ENCODE results near the gene MRPS31. TPM values are rescaled to one million over a fixed set of nuclear protein-coding genes. Genes with fewer than 3 reads are reported as not detected.

The MRPS31 gene
- total and polyA plus RNA-seq, 2 donors (not counting 3 experiments of a cell fraction or from before 2014, with no cell fraction given), result 7.6 to 17.8 TPM

- Histone ChIP-seq H4K20me1 (replicated peaks; ENCODE audit: control insufficient read depth, extremely low read depth, insufficient read depth, low read length) (no peaks in the 10 kb centered on the region), H3K4me3 (replicated peaks in 1 of 3; ENCODE audit: insufficient read depth in 1 of 3, low read depth in 1 of 3, low read length in 3 of 3) (no peak overlapping the region), H3K9me3 (replicated peaks; ENCODE audit: control insufficient read depth, insufficient read depth, low read length) (no peaks in the 10 kb centered on the region), H3K4me2 (ENCODE audit: insufficient read depth, low read length) (no peak overlapping the region), H3K9ac (replicated peaks; ENCODE audit: extremely low read depth, insufficient read depth, low read length) (no peak overlapping the region), H3K4me1 (ENCODE audit: control insufficient read depth, extremely low read depth, insufficient read depth, low read length) (peaks cover 9% of the 10 kb centered on the region), H2AFZ (ENCODE audit: low read depth, low read length) (no peak overlapping the region), H3K27ac (ENCODE audit: insufficient read depth, low read depth, low read length) (no peak overlapping the region), H3K79me2 (ENCODE audit: control insufficient read depth, insufficient read depth, low read length) (no peaks in the 10 kb centered on the region), H3K27me3 (ENCODE audit: control insufficient read depth in 2 of 2, insufficient read depth in 2 of 2, low read length in 2 of 2) (no peaks in the 10 kb centered on the region), H3K36me3 (ENCODE audit: control insufficient read depth in 2 of 2, extremely low read depth in 1 of 2, insufficient read depth in 2 of 2, low read length in 2 of 2) (no peaks in the 10 kb centered on the region), H3K9me1 (replicated peaks; ENCODE audit: control insufficient read depth, extremely low read depth, insufficient read depth, low read length) (no peaks in the 10 kb centered on the region)
- no TSS peak for BruUV-seq (replicated peaks)
- CTCF ChIA-PET, result interaction anchor here (2.6 kb wide), 1 partner anchor 34 kb away, joined by 13 read pairs; no protein-coding TSS in a partner anchor
- POLR2A ChIA-PET, result no interaction called here
- FAIRE-seq (no peak), DNase-seq (ENCODE audit: low read depth, low spot score) (no peak)
- TF ChIP-seq GATA2 (IDR thresholded peaks at IDR 0.05; ENCODE audit: insufficient read depth, insufficient read length, low read depth, low read length) (no peak), JUN (IDR thresholded peaks at IDR 0.05; ENCODE audit: borderline replicate concordance, insufficient read depth, insufficient read length, low read depth) (no peak), POLR2AphosphoS5 (IDR thresholded peaks at IDR 0.05; ENCODE audit: insufficient read depth, low read depth, low read length) (no peak), EZH2 (IDR thresholded peaks at IDR 0.05; ENCODE audit: borderline replicate concordance, low read depth, low read length, severe bottlenecking) (no peak), MAX (IDR thresholded peaks at IDR 0.05; ENCODE audit: insufficient read depth, insufficient read length) (no peak), POLR2A (IDR thresholded peaks at IDR 0.05; ENCODE audit: low read depth, low read length) (no peak), FOS (IDR thresholded peaks at IDR 0.05; ENCODE audit: borderline replicate concordance, insufficient read depth, low read length) (no peak), MYC (IDR thresholded peaks at IDR 0.05; ENCODE audit: low read depth, low read length) (no peak)
- TF ChIP-seq, protein P1, sequence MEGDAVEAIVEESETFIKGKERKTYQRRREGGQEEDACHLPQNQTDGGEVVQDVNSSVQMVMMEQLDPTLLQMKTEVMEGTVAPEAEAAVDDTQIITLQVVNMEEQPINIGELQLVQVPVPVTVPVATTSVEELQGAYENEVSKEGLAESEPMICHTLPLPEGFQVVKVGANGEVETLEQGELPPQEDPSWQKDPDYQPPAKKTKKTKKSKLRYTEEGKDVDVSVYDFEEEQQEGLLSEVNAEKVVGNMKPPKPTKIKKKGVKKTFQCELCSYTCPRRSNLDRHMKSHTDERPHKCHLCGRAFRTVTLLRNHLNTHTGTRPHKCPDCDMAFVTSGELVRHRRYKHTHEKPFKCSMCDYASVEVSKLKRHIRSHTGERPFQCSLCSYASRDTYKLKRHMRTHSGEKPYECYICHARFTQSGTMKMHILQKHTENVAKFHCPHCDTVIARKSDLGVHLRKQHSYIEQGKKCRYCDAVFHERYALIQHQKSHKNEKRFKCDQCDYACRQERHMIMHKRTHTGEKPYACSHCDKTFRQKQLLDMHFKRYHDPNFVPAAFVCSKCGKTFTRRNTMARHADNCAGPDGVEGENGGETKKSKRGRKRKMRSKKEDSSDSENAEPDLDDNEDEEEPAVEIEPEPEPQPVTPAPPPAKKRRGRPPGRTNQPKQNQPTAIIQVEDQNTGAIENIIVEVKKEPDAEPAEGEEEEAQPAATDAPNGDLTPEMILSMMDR (IDR thresholded peaks at IDR 0.05; ENCODE audit: extremely low read depth in 1 of 2, insufficient read depth in 1 of 2, low read depth in 1 of 2, low read length in 2 of 2), result no peak
- intact Hi-C loops (cut with micrococcal nuclease), result loop anchor here (5.0 to 10.0 kb wide), 7 partner anchors 98 to 1745 kb away; partner anchors contain the start of genes NHLRC3, PROSER1 and WBP4
- dilution Hi-C loops (cut with MboI; ENCODE audit: extremely low pct_ligation_motif_present, low sequenced_read_pairs), result no loop called here
Observed at GRCh38 chr13:40779796-40780285, 8.9 kb upstream of the MRPS31 start.

All from endothelial cell of umbilical vein (primary cell).